Choroid plexus epithelial cell (primary cell): Measurements from ENCODE around the gene ZWILCH.
"Not testable (repeated sequence)": the region's sequence is repeated elsewhere in the genome, so short reads cannot be mapped to it uniquely, and the experiment has no call there.

Experiments used
- DNase-seq: peaks from one replicate; pipeline ENCODE4 v3.0.0-alpha.2; 2010; ENCODE audit warnings: low read depth
- H3K4me3 ChIP-seq: 2 replicates; pipeline ENCODE4 v1.5.1; 2011; ENCODE audit warnings: low read depth, mild to moderate bottlenecking, control low read depth, low read length, moderate library complexity
- CTCF ChIP-seq: conservative IDR thresholded peaks from 2 replicates; pipeline ENCODE4 v1.5.1; 2011; ENCODE audit warnings: low read depth, mild to moderate bottlenecking, control low read depth, inconsistent platforms, low read length, moderate library complexity

Gene ZWILCH

GRCh38 chr15:66581972-66582537, 76.9 kb downstream of the ZWILCH start:
- H3K4me3 ChIP-seq, result no peak overlapping the region
- no peak for TF ChIP-seq CTCF
- DNase-seq, result peak; percentile 47

GRCh38 chr15:66586155-66586976, 81.2 kb downstream of the ZWILCH start:
- DNase-seq, result no peak
- TF ChIP-seq CTCF, result no peak
- no peak overlapping the region for H3K4me3 ChIP-seq

GRCh38 chr15:66587020-66587419, 81.9 kb downstream of the ZWILCH start:
- no peak for DNase-seq
- no peak overlapping the region for H3K4me3 ChIP-seq
- TF ChIP-seq CTCF, result no peak

- no peak overlapping the region for H3K4me3 ChIP-seq
- no peak for DNase-seq
- TF ChIP-seq CTCF, result no peak
Observed at GRCh38 chr15:66587749-66588148, 82.6 kb downstream of the ZWILCH start.

- no peak overlapping the region for H3K4me3 ChIP-seq
- TF ChIP-seq CTCF, result peak; percentile 40
- DNase-seq, result no peak
Observed at GRCh38 chr15:66588537-66588936, 83.4 kb downstream of the ZWILCH start.

- TF ChIP-seq CTCF, result no peak
- H3K4me3 ChIP-seq, result no peak overlapping the region
- no peak for DNase-seq
Observed at GRCh38 chr15:66588971-66589370, 83.8 kb downstream of the ZWILCH start.

- H3K4me3 ChIP-seq, DNase-seq: not testable (repeated sequence)
Observed at GRCh38 chr15:66589429-66589828, 84.3 kb downstream of the ZWILCH start.
